Cardiac fibroblast (primary cell): Measurements from ENCODE around the gene KIAA1210.
A peak's percentile ranks its signal among the peaks of the same experiment; 100 is the strongest.

ENCODE experiments used
- DNase-seq, 2 donors: peaks; one replicate each; pipeline versions ENCODE4 v3.0.0 to v3.0.0-alpha.2; 2010; ENCODE audit warnings: low read depth in 2 of 2
- H3K4me3 ChIP-seq, 2 donors: replicated peaks in 1 of 2; 1 replicate in 1 of 2; 2 replicates in 1 of 2; pipeline ENCODE4 v1.5.1; 2011; ENCODE audit warnings: low read depth in 2 of 2, low read length in 2 of 2, mild to moderate bottlenecking in 2 of 2, moderate library complexity in 1 of 2
- TF ChIP-seq, protein P1 (sequence below): IDR thresholded peaks from one replicate; pipeline ENCODE4 v1.5.1; 2011; ENCODE audit warnings: low read depth, mild to moderate bottlenecking, low read length, inconsistent platforms

Gene KIAA1210

DNA sequence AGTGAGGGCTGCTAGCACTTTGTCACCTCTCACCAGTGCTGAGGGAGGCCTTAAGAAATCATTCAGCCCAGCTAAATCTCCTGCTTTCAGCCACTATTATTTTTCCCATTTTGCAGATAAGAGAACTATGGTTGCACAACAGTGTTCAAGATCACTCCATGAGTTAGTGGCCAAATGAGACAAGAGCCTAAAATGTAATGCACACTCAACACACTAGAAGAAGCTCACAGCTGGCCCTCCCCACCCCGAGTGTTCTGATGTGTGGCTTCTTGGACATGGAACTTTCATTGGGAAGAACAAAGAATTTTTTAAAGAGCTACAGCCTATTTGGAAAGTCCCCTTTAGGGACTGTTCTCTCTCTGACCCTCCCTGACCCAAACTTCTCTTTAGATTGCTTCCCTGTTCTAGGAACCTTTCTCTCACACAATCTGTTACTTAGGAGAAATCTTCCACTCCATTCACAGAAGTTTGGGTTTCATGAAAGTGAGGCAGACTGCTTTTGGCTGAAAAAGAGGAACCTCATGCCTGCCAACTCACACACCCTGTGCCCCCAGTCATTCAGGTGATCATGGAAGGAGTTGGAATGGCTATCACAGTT is 98.8 kb downstream of the KIAA1210 start:
- DNase-seq: peak in 1 of 2 donors; percentile 24
- H3K4me3 ChIP-seq: no peak overlapping the region
- TF ChIP-seq, protein P1, sequence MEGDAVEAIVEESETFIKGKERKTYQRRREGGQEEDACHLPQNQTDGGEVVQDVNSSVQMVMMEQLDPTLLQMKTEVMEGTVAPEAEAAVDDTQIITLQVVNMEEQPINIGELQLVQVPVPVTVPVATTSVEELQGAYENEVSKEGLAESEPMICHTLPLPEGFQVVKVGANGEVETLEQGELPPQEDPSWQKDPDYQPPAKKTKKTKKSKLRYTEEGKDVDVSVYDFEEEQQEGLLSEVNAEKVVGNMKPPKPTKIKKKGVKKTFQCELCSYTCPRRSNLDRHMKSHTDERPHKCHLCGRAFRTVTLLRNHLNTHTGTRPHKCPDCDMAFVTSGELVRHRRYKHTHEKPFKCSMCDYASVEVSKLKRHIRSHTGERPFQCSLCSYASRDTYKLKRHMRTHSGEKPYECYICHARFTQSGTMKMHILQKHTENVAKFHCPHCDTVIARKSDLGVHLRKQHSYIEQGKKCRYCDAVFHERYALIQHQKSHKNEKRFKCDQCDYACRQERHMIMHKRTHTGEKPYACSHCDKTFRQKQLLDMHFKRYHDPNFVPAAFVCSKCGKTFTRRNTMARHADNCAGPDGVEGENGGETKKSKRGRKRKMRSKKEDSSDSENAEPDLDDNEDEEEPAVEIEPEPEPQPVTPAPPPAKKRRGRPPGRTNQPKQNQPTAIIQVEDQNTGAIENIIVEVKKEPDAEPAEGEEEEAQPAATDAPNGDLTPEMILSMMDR: no peak
